HEK293 (cell line): Measurements from ENCODE around the gene GIMAP5.

Source experiments
- CTCF ChIA-PET: fragments of 350-600 bp; formaldehyde crosslinking; extraction: SDS; loops from one replicate; lab custom pipeline; 2021; ENCODE audit warnings: antibody characterized with exemption; lab: Yijun Ruan, JAX
- POLR2A ChIA-PET: fragments of 300-600 bp; formaldehyde crosslinking; extraction: SDS; loops from one replicate; lab custom pipeline; 2020; ENCODE audit warnings: antibody characterized with exemption, inconsistent platforms; lab: Yijun Ruan, JAX
- H3K27ac ChIP-seq: fragments of 200-500 bp; sonication (Bioruptor generic); 2 replicates; pipeline ENCODE4 v1.5.1; 2014; ENCODE audit warnings: low read depth, low read length, control low read depth, inconsistent platforms; ENCODE audit errors: extremely low read depth
- H3K36me3 ChIP-seq, 2 experiments: fragments of 200-500 bp in 1 of 2; sonication (Bioruptor generic) in 1 of 2; 1 replicate in 1 of 2; 2 replicates in 1 of 2; pipeline ENCODE4 v1.5.1; 2014 to 2017; ENCODE audit warnings: inconsistent platforms in 2 of 2, low read length in 2 of 2; ENCODE audit not compliant: control insufficient read depth in 2 of 2, insufficient read depth in 1 of 2
- H3K4me1 ChIP-seq: fragments of 200-500 bp; sonication (Bioruptor generic); 2 replicates; pipeline ENCODE4 v1.5.1; 2014; ENCODE audit warnings: mild to moderate bottlenecking, low read length, inconsistent platforms; ENCODE audit not compliant: control insufficient read depth, insufficient read depth
- H3K4me3 ChIP-seq: 2 replicates; pipeline ENCODE4 v1.5.1; 2011; ENCODE audit warnings: low read depth, mild to moderate bottlenecking, control low read depth, low read length, moderate library complexity
- H3K9me3 ChIP-seq: fragments of 200-500 bp; sonication (Bioruptor generic); 2 replicates; pipeline ENCODE4 v1.5.1; 2014; ENCODE audit warnings: low read depth, low read length, inconsistent platforms; ENCODE audit not compliant: control insufficient read depth, insufficient read depth
- ELK4 ChIP-seq: IDR thresholded peaks from 2 replicates; pipeline ENCODE4 v1.6.1; 2011; ENCODE audit warnings: mild to moderate bottlenecking, low read depth, low read length, borderline replicate concordance
- MZF1 ChIP-seq: fragments of 450-650 bp; formaldehyde crosslinking; IDR thresholded peaks from 2 replicates; pipeline ENCODE4 v1.5.1; 2017; ENCODE audit warnings: missing biosample characterization, missing genetic modification characterization, borderline replicate concordance
- PRDM10 ChIP-seq: fragments of 450-650 bp; formaldehyde crosslinking; IDR thresholded peaks from 2 replicates; pipeline ENCODE4 v1.5.1; 2016; ENCODE audit warnings: missing biosample characterization, missing genetic modification characterization
- RBAK ChIP-seq: fragments of 450-650 bp; formaldehyde crosslinking; IDR thresholded peaks from 2 replicates; pipeline ENCODE4 v1.5.1; 2016; ENCODE audit warnings: missing biosample characterization, missing genetic modification characterization
- REST ChIP-seq: fragments of 450-650 bp; formaldehyde crosslinking; IDR thresholded peaks from 2 replicates; pipeline ENCODE4 v1.5.1; 2016; ENCODE audit warnings: missing biosample characterization, missing genetic modification characterization
- SP7 ChIP-seq: fragments of 450-650 bp; formaldehyde crosslinking; IDR thresholded peaks from 2 replicates; pipeline ENCODE4 v1.5.1; 2016; ENCODE audit warnings: missing biosample characterization, missing genetic modification characterization
- TRIM28 ChIP-seq: IDR thresholded peaks from 2 replicates; pipeline ENCODE4 v1.6.1; 2011; ENCODE audit warnings: low read length, control low read depth, borderline replicate concordance
- ZBTB17 ChIP-seq: fragments of 450-650 bp; formaldehyde crosslinking; IDR thresholded peaks from 2 replicates; pipeline ENCODE4 v1.5.1; 2016; ENCODE audit warnings: missing biosample characterization, missing genetic modification characterization
- ZBTB21 ChIP-seq: fragments of 450-650 bp; formaldehyde crosslinking; IDR thresholded peaks from 2 replicates; pipeline ENCODE4 v1.5.1; 2017; ENCODE audit warnings: missing biosample characterization, missing genetic modification characterization
- ZNF16 ChIP-seq: fragments of 450-650 bp; formaldehyde crosslinking; IDR thresholded peaks from 2 replicates; pipeline ENCODE4 v1.5.1; 2016; ENCODE audit warnings: low read depth, missing biosample characterization, missing genetic modification characterization
- ZNF223 ChIP-seq: fragments of 450-650 bp; formaldehyde crosslinking; IDR thresholded peaks from 2 replicates; pipeline ENCODE4 v1.5.1; 2016; ENCODE audit warnings: missing biosample characterization, missing genetic modification characterization
- ZNF24 ChIP-seq: fragments of 450-650 bp; formaldehyde crosslinking; IDR thresholded peaks from 2 replicates; pipeline ENCODE4 v1.5.1; 2016; ENCODE audit warnings: missing biosample characterization, missing genetic modification characterization
- ZNF311 ChIP-seq: fragments of 450-650 bp; formaldehyde crosslinking; IDR thresholded peaks from 2 replicates; pipeline ENCODE4 v1.5.1; 2017; ENCODE audit warnings: missing biosample characterization, missing genetic modification characterization, borderline replicate concordance
- ZNF362 ChIP-seq: fragments of 450-650 bp; formaldehyde crosslinking; IDR thresholded peaks from 2 replicates; pipeline ENCODE4 v1.5.1; 2016; ENCODE audit warnings: missing biosample characterization, missing genetic modification characterization
- ZNF394 ChIP-seq: fragments of 450-650 bp; formaldehyde crosslinking; IDR thresholded peaks from 2 replicates; pipeline ENCODE4 v1.5.1; 2016; ENCODE audit warnings: missing biosample characterization, missing genetic modification characterization, mild to moderate bottlenecking, moderate library complexity, borderline replicate concordance
- ZNF514 ChIP-seq: fragments of 450-650 bp; formaldehyde crosslinking; IDR thresholded peaks from 2 replicates; pipeline ENCODE4 v1.5.1; 2016; ENCODE audit warnings: missing biosample characterization, missing genetic modification characterization
- ZNF596 ChIP-seq: fragments of 450-650 bp; IDR thresholded peaks from 2 replicates; pipeline ENCODE4 v1.5.0; 2018; ENCODE audit warnings: missing biosample characterization, mild to moderate bottlenecking, missing genetic modification characterization, moderate library complexity
- ZNF768 ChIP-seq: fragments of 450-650 bp; formaldehyde crosslinking; IDR thresholded peaks from 2 replicates; pipeline ENCODE4 v1.5.1; 2018; ENCODE audit warnings: missing biosample characterization, mild to moderate bottlenecking, missing genetic modification characterization

GIMAP5 gene

GRCh38 chr7:150744041-150744656 lies 6.9 kb downstream of the GIMAP5 start:
- no peak overlapping the region for H3K27ac ChIP-seq
- ChIA-PET CTCF (interaction anchor here (0.7 to 1.2 kb wide), 2 partner anchors 12 to 77 kb away, joined by 5 to 6 read pairs; no protein-coding TSS in a partner anchor), POLR2A (no interaction called here)
- no peak for TF ChIP-seq PRDM10
- H3K4me3 ChIP-seq = no peak overlapping the region
- H3K9me3 ChIP-seq = no peaks in the 10 kb centered on the region
- no peaks in the 10 kb centered on the region for H3K36me3 ChIP-seq
- H3K4me1 ChIP-seq = no peaks in the 10 kb centered on the region

GRCh38 chr7:150745086-150745485 lies 7.9 kb downstream of the GIMAP5 start:
- TF ChIP-seq ZNF596 (no peak), ZNF24 (tag by site-specific recombination) (no peak), ZBTB21 (no peak), SP7 (tag by site-specific recombination) (no peak), ZNF223 (tag by site-specific recombination) (no peak), ZNF362 (tag by site-specific recombination) (no peak), PRDM10 (no peak), ZNF16 (tag by site-specific recombination) (no peak), ZNF394 (tag by site-specific recombination) (no peak)
- TF ChIP-seq, all 188 proteins: peak for 0
- POLR2A ChIA-PET = no interaction called here
- H3K4me3 ChIP-seq = no peak overlapping the region

GRCh38 chr7:150745876-150746275 lies 8.7 kb downstream of the GIMAP5 start:
- no peak overlapping the region for H3K27ac ChIP-seq
- H3K36me3 ChIP-seq = no peaks in the 10 kb centered on the region
- POLR2A ChIA-PET = no interaction called here
- CTCF ChIA-PET = interaction anchor here (0.6 kb wide), 1 partner anchor 19 kb away, joined by 4 read pairs; no protein-coding TSS in a partner anchor
- H3K9me3 ChIP-seq = no peaks in the 10 kb centered on the region
- H3K4me1 ChIP-seq = no peaks in the 10 kb centered on the region
- TF ChIP-seq REST (no peak), ELK4 (no peak), TRIM28 (no peak), ZBTB17 (tag by site-specific recombination) (no peak), ZNF311 (tag by site-specific recombination) (no peak), ZNF768 (no peak), MZF1 (tag by site-specific recombination) (no peak), ZNF514 (tag by site-specific recombination) (no peak), ZNF394 (tag by site-specific recombination) (no peak), RBAK (tag by site-specific recombination) (no peak)
- no peak overlapping the region for H3K4me3 ChIP-seq

More at GRCh38 chr7:150745086-150745485, 7.9 kb downstream of the GIMAP5 start:
- Histone ChIP-seq H3K4me1 (no peaks in the 10 kb centered on the region), H3K27ac (no peak overlapping the region), H3K9me3 (no peaks in the 10 kb centered on the region), H3K36me3 (no peaks in the 10 kb centered on the region)
- CTCF ChIA-PET = no interaction called here
